Measurements from ENCODE around the gene DSG2.

- TF ChIP-seq CTCF (IDR thresholded peaks at IDR 0.05) (no peak), POLR2A (IDR thresholded peaks at IDR 0.05) (no peak)
Observed at GRCh38 chr18:31578126-31578525, 80.1 kb downstream of the DSG2 start.
